NCI-H526 treated with DMSO at 0.1 percent for 48 hours (cell line): Measurements from ENCODE around the gene ACACB.

Experiments used
- DNase-seq: peaks from one replicate; lab custom pipeline; 2025; lab: John Stamatoyannopoulos, UW

Gene ACACB

DNA sequence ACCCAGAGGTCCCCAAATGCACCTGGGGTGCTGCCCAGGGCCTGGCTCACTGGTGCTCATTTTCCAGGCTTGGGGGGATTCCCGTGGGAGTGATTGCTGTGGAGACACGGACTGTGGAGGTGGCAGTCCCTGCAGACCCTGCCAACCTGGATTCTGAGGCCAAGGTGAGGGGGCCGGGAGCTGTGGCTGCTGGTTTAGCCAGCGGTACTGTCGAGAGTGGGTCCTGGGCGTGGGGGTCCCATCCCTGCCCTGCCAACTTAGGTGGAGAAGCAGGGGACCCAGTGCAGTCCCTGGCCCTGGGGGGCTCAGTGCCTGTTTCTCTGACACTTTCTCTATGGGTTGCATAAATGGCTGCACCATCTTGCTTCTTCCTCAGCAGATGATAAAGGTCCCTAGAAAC lies 141.8 kb downstream of the ACACB start:
- no peak for DNase-seq

DNA sequence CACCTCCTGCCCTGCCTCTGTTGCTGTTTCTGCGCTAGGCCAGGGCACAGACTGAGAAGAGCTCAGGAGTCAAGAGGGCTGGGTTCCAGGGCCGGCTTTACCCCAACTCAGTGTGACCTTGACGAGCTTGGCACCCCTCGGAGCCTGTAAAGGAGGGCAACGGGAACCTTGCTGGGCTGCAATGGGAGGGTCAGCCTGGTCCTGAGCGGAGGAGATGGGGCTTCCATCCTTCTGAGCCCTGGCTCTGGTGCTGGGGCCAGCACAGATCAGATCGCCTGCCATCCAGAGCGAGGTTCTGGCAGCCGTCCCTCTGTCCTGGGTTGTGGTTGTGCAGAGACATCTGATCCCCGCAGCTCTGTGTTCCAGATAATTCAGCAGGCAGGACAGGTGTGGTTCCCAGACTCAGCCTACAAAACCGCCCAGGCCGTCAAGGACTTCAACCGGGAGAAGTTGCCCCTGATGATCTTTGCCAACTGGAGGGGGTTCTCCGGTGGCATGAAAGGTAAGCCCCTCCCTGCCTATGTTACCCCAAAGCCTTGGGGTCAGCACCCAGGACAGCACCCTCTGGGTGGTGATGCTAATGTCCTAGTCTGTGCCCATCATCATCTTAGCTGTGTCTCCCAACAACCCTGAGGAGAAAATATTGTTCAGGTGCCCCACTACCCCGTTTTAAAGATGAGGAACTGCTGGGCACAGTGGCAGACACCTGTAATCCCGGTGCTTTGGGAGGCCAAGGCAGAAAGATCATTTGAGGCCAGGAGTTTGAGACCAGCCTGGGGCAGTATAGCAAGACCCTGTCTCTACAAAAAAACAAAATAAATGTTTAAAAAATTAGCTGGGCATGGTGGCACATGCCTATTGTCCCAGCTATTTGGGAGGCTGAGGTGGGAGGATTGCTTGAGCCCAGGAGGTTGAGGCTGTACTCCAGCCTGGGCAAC lies 142.5 kb downstream of the ACACB start:
- DNase-seq, result no peak

DNA sequence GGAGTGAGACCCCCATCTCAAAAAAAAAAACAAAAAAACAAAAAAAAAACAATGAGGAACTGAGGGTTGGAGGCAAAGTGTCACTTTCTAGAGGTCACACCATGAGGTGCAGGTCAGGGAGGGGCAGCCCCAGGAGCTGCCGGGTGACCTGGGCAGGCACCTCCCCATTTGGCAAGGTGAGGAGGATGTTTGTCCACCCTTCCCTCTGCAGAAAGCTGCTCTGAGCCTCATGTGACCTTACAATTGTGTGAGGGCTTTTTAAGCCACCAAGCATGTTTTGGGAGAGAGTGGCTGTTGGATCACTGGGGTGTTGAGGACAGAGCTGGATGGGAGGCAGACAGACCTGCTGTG lies 143.1 kb downstream of the ACACB start:
- no peak for DNase-seq

DNA sequence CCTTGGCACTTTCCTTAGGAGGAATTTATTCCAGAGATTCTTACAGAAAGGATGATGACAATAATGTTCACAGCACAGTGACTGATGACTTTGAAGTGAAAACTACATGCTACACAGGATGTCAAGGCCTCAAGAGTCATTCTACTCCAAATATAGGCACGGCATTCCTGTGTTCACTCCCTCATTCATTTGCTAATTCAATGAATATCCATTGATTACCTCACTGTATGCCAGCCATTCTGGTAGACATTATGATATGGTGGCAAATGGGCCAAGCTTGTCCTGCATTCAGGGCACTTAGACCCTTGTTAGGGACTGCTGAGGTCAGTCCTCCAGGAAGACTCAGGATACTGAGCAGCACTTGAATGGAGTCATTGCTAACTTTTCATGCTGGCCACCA lies 144.7 kb downstream of the ACACB start:
- DNase-seq, result no peak

DNA sequence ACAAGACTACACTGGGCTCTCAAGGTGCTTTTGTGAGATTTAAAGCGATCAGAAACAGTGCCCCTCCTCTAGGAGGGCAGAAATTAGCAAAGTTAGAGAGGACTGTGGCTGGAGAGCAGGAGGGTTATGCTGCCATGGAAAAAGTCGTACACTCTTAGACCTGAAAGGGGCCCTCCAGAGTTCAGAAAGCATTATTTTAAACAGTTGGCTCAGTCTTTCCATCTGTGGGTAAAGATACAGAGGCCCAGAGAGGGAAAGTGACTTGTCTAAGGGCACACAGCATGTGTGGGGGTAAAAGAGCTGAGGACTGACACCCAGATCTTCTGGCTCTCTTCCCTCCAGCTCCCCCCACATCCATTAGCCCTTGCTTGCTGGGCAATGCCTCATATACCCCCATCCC lies 145.6 kb downstream of the ACACB start:
- DNase-seq, result no peak

DNA sequence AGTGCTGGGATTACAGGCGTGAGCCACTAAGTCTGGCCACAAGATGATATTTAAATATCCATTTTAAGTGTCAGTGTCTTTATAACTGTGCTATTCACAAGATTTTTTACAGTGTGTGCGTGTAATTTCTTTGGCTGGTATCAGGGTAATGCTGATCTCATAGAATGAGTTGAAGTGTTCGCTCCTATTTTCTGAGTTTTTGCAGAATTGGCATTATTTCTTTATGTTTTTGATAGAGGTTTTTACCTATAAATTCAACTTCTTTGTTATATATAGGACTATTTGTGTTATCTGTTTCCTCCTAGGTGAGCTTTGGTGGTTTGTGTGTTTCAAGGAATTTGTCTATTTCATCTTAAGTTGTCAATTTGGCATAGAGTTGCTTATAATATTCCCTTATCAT lies 147.1 kb downstream of the ACACB start:
- no peak for DNase-seq

DNA sequence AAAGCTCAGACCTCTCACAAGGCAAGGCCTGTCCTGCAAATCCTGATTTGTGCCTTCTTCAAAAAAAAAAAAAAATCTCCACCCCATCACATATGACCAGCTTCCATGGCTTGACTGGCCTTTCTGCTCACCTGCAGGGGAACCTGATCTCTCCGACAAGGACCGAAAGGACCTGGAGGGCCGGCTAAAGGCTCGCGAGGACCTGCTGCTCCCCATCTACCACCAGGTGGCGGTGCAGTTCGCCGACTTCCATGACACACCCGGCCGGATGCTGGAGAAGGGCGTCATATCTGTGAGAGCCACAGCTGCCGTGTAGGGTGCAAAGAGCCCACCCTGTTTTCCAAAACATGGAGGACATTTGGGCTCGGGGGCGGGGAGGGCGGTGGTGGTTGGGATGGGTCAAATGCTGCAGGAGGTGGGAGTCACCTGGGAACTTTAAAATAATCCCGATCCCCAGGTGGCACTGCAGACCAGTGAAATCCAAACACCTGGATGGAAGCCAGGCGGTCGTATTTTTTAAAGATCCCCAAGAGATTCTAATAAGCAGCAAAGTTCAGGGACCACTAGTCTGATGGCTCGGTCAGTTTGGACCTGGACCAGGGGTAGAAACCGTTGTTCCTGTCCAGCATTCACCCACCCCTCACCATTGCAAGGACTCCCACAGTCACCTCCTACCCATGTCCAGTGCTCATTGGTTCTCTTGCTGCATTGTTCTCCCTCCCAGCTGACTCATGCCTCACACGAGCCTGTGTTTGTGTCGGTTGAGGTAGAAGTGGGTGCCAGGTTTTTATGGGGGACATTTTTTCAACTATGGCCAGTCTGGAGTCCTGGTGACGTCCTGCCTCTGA lies 147.9 kb downstream of the ACACB start:
- DNase-seq, result peak; percentile 60

DNA sequence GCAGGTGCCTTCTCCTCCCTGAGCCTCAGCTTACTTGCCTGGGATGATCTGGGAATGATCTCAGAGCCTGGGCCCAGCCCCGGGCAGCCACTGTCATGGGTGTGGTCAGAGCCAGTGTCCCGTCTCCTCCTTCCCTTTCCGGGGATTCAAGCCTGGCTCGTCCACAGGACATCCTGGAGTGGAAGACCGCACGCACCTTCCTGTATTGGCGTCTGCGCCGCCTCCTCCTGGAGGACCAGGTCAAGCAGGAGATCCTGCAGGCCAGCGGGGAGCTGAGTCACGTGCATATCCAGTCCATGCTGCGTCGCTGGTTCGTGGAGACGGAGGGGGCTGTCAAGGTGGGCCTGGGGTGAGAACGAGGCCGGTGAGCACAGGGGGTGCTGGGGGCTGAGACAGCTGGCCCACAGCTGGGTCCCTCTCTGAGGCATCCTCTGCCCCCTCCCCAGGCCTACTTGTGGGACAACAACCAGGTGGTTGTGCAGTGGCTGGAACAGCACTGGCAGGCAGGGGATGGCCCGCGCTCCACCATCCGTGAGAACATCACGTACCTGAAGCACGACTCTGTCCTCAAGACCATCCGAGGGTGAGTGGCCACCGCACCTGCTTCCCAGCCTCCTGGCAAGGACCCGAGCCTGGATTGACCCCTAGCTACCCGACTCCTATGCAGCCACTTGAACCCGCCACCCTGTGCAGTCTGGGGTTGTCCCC lies 148.7 kb downstream of the ACACB start:
- DNase-seq, result no peak

DNA sequence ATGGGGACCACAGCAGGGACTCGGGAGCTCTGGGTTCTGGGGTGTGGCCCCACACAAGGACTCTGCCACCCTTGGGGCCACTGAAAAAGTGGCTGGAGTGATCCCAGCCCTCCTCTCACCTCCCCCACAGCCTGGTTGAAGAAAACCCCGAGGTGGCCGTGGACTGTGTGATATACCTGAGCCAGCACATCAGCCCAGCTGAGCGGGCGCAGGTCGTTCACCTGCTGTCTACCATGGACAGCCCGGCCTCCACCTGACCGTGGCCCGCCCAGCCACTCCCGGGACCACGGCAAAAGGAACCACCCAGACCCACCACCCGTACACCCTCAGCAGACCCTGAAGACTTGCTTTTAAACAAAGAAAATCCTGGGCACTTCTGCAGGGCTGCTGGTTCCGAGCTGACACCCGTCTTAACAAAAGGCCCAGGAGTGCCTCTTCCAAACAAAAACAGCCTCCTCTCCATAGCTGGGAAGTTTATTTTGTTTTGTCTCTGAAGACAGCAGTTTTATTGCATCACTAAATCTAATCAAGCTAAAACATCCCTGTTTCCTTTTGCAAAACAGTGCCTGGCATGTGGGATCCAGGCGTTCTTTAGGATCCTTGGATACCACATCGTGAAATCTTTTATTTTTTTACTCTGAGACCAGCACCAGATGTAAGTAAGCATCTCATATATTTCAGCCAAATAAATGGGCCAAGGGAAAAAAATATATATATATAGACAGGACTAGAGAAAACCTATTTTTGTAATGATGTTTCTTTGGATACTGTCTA lies 149.9 kb downstream of the ACACB start:
- DNase-seq, result no peak

DNA sequence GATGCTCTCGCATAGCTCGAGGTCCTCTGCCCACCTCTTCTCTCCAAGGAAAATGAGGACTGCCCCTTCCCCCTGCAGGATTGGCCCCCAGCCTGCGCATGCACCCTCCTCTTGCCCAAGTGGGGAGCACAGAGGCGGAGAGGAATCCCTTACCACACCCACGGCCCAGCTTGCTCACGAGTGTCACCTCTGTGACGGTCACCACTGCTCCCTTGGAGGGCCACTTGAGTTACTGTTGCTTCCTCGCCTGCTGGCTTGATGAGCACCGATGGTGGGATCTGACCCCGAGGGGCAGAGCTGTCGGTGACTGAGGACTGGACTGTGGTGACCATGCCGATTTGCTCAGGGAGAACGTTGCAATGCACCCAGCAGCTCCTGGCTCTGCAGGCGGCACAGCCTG lies 151.0 kb downstream of the ACACB start:
- no peak for DNase-seq

DNA sequence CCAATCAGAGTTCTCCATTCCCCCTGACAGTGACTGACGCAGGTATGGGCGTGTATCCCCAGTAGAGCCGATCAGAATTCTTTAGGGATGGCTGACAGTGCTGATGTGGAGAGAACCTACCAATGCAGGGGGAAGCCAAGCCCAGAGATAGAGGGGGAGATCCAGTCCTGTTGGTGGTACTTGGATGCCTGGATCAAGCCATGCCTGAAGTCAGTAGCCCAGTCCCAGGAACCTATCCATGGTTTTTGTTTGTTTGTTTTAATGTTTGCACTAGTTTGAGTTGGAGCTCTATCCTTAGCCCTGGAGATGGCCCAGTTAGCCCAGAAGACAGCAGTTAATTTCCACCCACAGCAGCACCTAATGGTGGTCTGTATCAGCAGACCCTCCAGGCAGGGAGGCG lies 152.5 kb downstream of the ACACB start:
- DNase-seq, result no peak

DNA sequence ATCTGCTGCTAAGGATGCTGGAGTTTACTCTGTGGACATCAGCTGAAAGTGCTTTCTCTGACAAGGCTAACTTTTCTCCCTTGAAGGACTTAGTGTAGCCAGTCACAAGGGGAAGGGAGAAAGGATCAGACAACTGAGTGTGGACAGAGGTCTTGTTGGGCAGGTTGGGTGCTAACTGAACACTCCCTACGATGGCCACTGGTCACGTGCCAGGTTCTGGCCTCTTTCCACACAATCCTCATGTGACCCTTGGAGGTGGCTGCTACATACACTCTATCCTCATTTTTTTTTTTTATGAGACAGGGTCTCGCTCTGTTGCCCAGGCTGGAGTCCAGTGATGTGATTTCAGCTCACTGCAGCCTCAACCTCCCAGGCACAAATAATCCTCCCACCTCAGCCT lies 153.0 kb downstream of the ACACB start:
- no peak for DNase-seq

DNA sequence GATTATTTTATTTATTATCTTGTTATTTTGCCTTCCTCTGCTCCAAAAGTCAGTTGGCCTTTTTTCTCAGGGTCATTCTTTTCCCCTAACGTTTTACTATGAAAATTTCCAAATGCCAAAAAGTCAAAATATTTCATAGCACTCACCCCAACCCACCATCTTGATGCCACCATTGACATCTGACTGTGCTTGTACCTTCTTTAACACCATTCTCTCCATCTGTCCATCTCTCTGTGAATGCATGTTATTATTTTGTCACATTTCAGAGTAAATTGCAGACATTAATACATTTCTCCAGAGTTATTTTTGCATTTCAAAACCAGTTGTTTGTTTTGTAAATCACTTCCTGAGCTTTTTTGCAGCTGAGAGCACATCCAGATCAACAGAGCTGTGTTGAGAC lies 154.1 kb downstream of the ACACB start:
- no peak for DNase-seq

DNA sequence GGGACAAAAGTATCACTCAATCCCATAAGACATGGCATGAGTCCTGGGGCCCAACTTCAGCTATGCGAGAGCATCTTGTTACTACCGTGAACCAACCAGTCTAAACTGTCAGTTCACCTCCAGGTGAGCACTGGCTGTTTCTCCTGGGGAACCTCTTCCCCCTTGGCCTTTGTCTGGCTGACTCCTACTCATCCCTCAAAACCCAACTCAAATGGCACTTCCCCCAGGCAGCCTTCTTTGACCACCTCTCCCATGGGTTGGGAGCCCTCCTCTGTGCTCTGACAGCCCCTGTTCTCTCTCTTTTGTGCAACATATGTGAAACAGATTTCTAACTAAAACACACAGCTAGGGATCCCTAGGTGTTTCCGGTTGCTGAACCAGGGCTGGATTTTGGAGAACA lies 155.0 kb downstream of the ACACB start:
- DNase-seq, result no peak

DNA sequence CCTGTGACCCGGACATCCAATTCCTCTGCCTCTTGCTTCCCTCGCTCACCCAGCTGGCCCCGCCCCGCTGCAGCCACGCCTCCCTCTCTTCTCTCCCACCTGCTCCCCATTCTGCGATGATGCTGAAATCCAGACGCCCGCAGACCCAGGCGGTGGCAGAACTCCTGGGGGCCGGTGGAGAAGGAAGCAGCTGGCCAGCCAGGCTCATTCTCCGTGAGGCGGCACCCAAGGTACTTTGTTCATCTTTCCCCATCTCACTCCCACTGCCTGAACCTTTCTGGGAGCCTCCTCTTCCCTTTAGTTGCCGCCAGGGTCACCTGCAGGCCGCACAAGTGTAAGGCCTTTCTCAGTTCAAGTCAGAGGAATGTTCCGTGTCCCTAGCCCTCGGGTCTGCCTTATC lies 157.0 kb downstream of the ACACB start:
- peak; percentile 15 for DNase-seq

DNA sequence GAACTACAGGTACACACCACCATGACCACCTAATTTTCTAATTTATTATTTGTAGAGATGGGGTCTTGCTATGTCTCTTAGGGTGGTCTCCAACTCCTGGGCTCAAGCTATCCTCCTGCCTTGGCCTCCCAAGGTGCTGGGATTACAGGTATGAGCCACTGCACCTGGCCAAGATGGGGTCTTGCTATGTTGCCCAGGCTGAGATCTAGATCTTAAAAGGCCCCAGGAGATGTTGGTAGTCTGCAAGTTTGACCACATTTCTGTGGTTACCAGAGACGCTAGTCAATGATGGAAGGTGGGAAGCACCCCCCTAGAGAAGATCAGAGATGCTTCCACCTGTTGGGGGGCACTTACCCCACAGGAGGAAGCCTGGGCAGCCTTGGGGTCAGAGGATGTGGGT lies 158.0 kb downstream of the ACACB start:
- DNase-seq, result no peak

DNA sequence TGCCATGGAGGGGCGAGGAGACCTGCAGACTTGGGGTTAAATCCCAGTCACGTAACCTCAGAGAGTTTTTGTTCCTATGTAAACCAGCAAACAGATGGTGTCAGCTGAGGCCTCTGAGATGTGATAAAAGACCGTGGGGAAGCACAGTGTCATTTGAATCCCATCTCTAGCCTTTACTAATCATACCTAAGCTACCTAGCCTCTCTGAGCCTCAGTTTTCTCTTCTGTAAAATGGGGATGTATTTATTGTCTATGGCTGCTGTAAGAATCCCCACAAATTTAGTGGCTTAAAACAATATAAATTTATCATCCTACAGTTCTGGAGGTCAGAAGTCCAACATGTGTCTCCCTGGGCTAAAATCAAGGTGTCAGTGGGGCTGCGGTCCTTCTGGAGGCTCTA lies 158.8 kb downstream of the ACACB start:
- no peak for DNase-seq

DNA sequence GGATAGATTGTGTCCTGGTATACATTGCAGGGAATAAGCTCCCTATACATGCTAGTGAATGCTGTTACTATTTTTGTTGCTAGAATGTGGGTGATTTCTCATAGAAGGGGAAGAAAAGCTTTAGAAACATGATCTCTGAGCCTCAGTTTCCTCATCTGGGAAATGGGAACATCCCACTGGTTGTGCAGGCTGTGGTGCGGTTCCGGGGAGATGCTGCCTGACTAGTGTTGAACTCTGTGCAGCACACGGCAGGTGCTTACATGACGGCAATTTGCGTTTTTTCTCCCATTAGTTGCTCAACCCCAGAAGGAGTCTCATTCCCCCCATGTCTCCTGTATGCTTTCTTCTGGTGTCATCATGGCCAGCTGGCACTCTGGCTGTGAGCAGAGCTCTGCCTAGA lies 159.8 kb downstream of the ACACB start:
- no peak for DNase-seq

DNA sequence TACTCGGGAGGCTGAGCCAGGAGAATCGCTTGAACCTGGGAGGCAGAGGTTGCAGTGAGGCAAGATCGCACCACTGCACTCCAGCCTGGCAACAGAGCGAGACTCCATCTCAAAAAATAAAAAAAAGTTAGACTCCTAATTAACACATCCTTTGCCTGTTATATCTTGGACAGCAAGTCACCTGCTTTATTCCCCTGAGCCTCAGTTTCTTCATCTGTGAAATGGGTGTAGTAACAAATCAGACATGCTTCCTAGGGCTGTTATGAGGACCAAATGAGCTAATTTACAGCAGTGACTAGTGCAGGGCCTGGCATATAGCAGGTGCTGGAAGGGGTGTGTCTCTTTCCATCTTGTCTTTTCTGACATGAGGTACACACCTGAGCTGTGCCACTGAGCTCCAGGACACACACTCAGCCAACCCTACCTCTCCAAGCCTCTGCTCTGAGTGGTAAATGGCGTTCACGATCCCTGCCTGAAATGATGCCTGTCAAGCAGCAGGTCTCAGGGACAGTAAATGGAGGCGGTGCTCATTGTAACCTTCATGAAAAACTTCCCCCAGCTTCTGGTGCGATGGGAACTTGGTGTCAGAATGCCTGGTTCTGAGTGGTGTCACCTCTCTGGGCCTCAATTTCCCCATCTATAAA lies 161.0 kb downstream of the ACACB start:
- no peak for DNase-seq

DNA sequence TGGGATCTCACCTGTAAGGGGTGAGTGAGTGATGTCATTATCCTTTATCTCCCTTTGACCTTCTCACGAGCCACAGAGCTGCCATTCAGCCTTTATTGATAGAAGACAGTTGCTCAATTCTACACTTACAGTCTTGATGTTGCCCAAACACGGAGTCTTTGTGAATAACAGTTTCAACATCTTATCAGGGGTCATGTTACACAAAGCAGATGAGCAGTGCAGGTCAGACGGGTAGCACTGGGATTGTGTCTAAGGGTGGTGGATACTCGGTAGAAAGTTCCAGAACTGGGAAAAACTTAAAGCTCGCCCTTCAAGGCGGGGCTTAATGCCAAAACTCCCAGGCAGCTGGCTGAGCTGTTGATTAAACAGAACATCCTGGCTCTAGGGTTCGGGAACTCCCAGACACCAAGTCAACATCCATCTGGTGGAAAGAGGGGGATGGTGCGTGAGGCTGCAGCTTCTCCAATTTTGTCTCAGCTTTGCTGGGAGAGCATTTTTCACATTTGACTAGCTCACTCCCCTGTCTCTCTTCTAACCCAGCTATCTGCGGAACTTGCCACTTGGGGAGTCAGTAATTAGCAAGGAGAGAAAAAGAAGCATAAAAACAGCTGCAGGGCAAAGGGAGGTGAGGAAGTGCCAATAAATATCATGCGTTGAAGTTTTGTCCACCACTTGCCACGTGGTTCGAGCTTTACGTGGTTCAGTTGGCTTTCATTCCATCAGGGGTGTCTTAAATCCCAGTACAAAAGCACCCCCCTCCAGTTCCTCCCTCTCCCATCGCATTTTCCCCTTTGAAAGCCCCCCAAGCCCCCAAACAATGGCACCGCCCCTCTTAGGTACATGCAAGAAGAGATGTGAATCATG lies 161.7 kb downstream of the ACACB start:
- DNase-seq, result no peak
